Measurements from ENCODE around the gene MRRF. TPM values are rescaled to one million over a fixed set of nuclear protein-coding genes. Genes with fewer than 3 reads are reported as not detected.

The MRRF gene
- total RNA-seq, 1 donor from 2014 or later: 52.7 TPM

- Histone ChIP-seq H3K36me3 (ENCODE audit: control insufficient read depth, insufficient read depth, low read length) (no peaks in the 10 kb centered on the region), H3K27me3 (ENCODE audit: control insufficient read depth, insufficient read depth, low read length) (no peaks in the 10 kb centered on the region), H3K4me3 (ENCODE audit: low read depth, low read length) (no peak overlapping the region)
- peak; percentile 84 for DNase-seq (ENCODE audit: low read depth)
- no peak for FAIRE-seq
- TF ChIP-seq, protein P1, sequence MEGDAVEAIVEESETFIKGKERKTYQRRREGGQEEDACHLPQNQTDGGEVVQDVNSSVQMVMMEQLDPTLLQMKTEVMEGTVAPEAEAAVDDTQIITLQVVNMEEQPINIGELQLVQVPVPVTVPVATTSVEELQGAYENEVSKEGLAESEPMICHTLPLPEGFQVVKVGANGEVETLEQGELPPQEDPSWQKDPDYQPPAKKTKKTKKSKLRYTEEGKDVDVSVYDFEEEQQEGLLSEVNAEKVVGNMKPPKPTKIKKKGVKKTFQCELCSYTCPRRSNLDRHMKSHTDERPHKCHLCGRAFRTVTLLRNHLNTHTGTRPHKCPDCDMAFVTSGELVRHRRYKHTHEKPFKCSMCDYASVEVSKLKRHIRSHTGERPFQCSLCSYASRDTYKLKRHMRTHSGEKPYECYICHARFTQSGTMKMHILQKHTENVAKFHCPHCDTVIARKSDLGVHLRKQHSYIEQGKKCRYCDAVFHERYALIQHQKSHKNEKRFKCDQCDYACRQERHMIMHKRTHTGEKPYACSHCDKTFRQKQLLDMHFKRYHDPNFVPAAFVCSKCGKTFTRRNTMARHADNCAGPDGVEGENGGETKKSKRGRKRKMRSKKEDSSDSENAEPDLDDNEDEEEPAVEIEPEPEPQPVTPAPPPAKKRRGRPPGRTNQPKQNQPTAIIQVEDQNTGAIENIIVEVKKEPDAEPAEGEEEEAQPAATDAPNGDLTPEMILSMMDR (IDR thresholded peaks at IDR 0.05; ENCODE audit: insufficient read depth, low read length, severe bottlenecking): no peak
These were observed 103.2 kb downstream of the MRRF start for GRCh38 chr9:122367774-122368460.

GRCh38 chr9:122368642-122369041, 104.0 kb downstream of the MRRF start:
- DNase-seq (ENCODE audit: low read depth): no peak
- FAIRE-seq: peak; percentile 32
- no peaks in the 10 kb centered on the region for H3K27me3 ChIP-seq (ENCODE audit: control insufficient read depth, insufficient read depth, low read length)
- H3K36me3 ChIP-seq (ENCODE audit: control insufficient read depth, insufficient read depth, low read length): no peaks in the 10 kb centered on the region
- no peak overlapping the region for H3K4me3 ChIP-seq (ENCODE audit: low read depth, low read length)
- TF ChIP-seq, protein P1 (IDR thresholded peaks at IDR 0.05; ENCODE audit: insufficient read depth, low read length, severe bottlenecking): no peak

DNA sequence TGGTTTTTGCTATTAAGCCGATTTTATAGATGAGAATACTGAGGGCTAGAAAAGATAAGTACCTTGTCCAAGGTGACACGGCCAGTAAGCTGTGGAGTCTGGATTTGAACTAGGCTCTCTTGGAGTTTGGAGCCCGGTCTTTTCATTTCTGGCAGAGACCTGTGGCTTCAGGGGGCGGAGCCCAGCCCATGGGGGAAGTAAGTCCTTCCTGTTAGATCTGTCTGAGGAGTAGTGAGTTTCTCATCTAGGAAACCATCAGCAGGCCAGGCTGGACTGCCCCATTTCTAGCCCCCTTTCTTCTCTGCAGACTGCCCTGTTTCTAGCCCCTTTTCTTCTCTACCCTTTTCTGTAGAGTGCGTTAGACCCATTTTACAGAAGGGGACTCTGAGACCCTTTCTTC, 105.6 kb downstream of the MRRF start:
- Histone ChIP-seq H3K27me3 (ENCODE audit: control insufficient read depth, insufficient read depth, low read length) (no peaks in the 10 kb centered on the region), H3K4me3 (ENCODE audit: low read depth, low read length) (no peak overlapping the region), H3K36me3 (ENCODE audit: control insufficient read depth, insufficient read depth, low read length) (no peaks in the 10 kb centered on the region)
- DNase-seq (ENCODE audit: low read depth): no peak
- no peak for FAIRE-seq
- TF ChIP-seq, protein P1 (IDR thresholded peaks at IDR 0.05; ENCODE audit: insufficient read depth, low read length, severe bottlenecking): no peak

- FAIRE-seq (no peak), DNase-seq (ENCODE audit: low read depth) (peak; percentile 18)
- Histone ChIP-seq H3K36me3 (ENCODE audit: control insufficient read depth, insufficient read depth, low read length) (no peaks in the 10 kb centered on the region), H3K4me3 (ENCODE audit: low read depth, low read length) (peak within 1 kb of the TSS; percentile 32), H3K27me3 (ENCODE audit: control insufficient read depth, insufficient read depth, low read length) (no peaks in the 10 kb centered on the region)
- TF ChIP-seq, protein P1 (IDR thresholded peaks at IDR 0.05; ENCODE audit: insufficient read depth, low read length, severe bottlenecking): no peak
These were observed 106.4 kb downstream of the MRRF start, which contains the start of gene PTGS1 for GRCh38 chr9:122370869-122371755. TSS of gene PTGS1 (plus strand) at chr9:122371024. CDS start at chr9:122371085, 61 bp downstream.

GRCh38 chr9:122371846-122372245, 107.2 kb downstream of the MRRF start:
- TF ChIP-seq, protein P1 (IDR thresholded peaks at IDR 0.05; ENCODE audit: insufficient read depth, low read length, severe bottlenecking): no peak
- peak; percentile 64 for FAIRE-seq
- no peaks in the 10 kb centered on the region for H3K36me3 ChIP-seq (ENCODE audit: control insufficient read depth, insufficient read depth, low read length)
- no peak overlapping the region for H3K4me3 ChIP-seq (ENCODE audit: low read depth, low read length)
- no peak for DNase-seq (ENCODE audit: low read depth)
- no peaks in the 10 kb centered on the region for H3K27me3 ChIP-seq (ENCODE audit: control insufficient read depth, insufficient read depth, low read length)
